Measurements from ENCODE around the gene CENPN.

Gene CENPN, protein sequence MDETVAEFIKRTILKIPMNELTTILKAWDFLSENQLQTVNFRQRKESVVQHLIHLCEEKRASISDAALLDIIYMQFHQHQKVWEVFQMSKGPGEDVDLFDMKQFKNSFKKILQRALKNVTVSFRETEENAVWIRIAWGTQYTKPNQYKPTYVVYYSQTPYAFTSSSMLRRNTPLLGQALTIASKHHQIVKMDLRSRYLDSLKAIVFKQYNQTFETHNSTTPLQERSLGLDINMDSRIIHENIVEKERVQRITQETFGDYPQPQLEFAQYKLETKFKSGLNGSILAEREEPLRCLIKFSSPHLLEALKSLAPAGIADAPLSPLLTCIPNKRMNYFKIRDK

DNA sequence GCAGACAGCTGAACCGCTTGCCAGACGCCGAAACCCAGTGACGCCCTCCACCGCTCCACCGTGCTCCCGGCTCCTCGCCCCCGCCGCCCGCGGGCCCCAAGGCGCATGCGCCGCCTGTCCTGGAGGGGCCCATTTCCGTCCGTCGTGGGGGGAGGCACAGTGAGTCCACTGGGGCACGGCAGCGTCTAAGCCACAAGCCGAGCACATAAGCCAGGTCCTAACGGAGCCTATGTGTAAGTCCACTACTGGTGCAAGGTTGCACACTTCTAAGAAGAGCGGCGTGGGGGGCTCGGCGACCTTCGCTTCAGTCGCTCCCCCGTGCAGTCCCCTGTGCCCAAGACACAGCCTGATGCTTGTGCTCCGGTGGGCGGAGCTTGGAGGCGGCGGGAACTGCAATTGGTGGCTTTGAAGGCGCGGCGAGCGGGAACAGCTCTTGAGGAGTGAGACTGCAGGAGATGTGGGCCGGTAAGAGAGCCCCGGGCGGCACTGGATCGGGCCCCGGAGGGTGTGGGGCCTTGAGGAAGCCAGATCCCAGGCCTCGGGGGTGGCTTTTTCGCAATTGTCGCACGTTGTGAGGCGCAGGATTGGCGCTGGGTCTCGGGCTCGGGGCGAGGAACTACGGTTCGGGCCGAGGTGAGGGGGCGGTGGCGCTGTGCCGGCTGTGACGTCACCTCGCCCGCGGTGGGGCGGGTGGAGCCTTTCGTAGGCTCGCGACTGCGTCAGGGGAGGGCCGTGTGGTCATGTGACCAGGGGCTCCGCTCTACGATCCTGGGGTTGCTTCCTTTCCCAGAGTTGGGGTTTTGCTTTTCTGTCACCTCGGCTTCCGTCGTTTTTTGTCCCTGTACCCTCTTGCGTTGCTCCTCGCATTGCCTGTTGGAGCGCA, at the start of gene CENPN, which contains the start of gene CMC2:
TSS of gene CENPN (plus strand) at position 402 of the 883 bp plus-strand sequence. CDS start 4,726 bp downstream, outside the sequence.
TSS of gene CMC2 (minus strand) at position 73 of the 883 bp plus-strand sequence. CDS start 9,491 bp downstream, outside the sequence.
- H3K27me3 ChIP-seq (ENCODE audit: control insufficient read depth, insufficient read depth, low read length) = no peaks in the 10 kb centered on the region
- H3K27ac ChIP-seq (ENCODE audit: low read length) = peak within 1 kb of the TSS; percentile 100
- peak within 1 kb of the TSS; percentile 97 for H3K9ac ChIP-seq (ENCODE audit: low read length)
- peak within 1 kb of the TSS; percentile 96 for H3K4me3 ChIP-seq (ENCODE audit: low read length)
- no peaks in the 10 kb centered on the region for H3K9me3 ChIP-seq (ENCODE audit: control insufficient read depth, low read depth, low read length)
- H3K4me1 ChIP-seq (ENCODE audit: control insufficient read depth, low read depth, low read length) = peaks cover 11% of the 10 kb centered on the region
- H3K36me3 ChIP-seq (ENCODE audit: control insufficient read depth, low read depth, low read length) = peaks cover 9% of the 10 kb centered on the region

DNA sequence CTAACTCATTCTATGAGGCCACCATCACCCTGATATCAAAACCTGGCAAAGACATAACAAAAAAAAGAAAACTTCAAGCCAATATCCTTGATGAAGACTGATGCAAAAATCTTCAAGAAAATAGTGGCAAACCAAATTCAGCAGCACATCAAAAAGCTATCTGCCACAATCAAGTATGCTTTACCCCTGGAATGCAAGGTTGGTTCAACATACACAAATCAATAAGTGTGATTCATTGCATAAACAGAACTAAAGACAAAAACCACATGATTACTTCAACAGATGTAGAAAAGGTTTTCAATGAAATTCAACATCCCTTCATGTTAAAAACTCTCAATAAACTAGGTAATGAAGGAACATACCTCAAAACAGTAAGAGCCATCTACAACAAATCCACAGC, 48.7 kb upstream of the CENPN start:
- no peaks in the 10 kb centered on the region for H3K4me1 ChIP-seq (ENCODE audit: control insufficient read depth, low read depth, low read length)
- no peaks in the 10 kb centered on the region for H3K36me3 ChIP-seq (ENCODE audit: control insufficient read depth, low read depth, low read length)
- no peak overlapping the region for H3K27ac ChIP-seq (ENCODE audit: low read length)
- H3K9me3 ChIP-seq (ENCODE audit: control insufficient read depth, low read depth, low read length) = no peaks in the 10 kb centered on the region
- H3K4me3 ChIP-seq (ENCODE audit: low read length) = no peak overlapping the region
- H3K9ac ChIP-seq (ENCODE audit: low read length) = no peak overlapping the region
- H3K27me3 ChIP-seq (ENCODE audit: control insufficient read depth, insufficient read depth, low read length) = no peaks in the 10 kb centered on the region

DNA sequence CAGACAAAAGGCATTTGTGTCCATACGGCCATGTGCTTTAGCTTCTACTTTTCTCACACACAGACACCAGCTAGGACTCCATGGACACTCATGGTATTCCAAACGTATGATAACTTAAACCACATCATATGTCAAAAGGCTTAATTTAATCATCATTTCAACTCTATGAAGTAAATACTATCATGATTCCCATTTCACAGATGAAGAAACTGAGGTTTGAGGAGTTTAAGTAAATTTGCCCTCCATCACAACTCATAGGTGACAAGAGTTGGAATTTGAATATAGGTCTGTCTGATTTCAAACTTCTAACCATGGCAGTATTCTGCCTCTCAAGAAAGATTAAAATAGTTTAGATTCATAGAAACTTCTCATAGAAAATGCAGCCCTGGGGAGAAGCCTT, 44.1 kb upstream of the CENPN start:
- H3K9ac ChIP-seq (ENCODE audit: low read length) = no peak overlapping the region
- H3K27ac ChIP-seq (ENCODE audit: low read length) = no peak overlapping the region
- no peaks in the 10 kb centered on the region for H3K9me3 ChIP-seq (ENCODE audit: control insufficient read depth, low read depth, low read length)
- H3K27me3 ChIP-seq (ENCODE audit: control insufficient read depth, insufficient read depth, low read length) = no peaks in the 10 kb centered on the region
- no peaks in the 10 kb centered on the region for H3K36me3 ChIP-seq (ENCODE audit: control insufficient read depth, low read depth, low read length)
- H3K4me1 ChIP-seq (ENCODE audit: control insufficient read depth, low read depth, low read length) = no peaks in the 10 kb centered on the region
- no peak overlapping the region for H3K4me3 ChIP-seq (ENCODE audit: low read length)

DNA sequence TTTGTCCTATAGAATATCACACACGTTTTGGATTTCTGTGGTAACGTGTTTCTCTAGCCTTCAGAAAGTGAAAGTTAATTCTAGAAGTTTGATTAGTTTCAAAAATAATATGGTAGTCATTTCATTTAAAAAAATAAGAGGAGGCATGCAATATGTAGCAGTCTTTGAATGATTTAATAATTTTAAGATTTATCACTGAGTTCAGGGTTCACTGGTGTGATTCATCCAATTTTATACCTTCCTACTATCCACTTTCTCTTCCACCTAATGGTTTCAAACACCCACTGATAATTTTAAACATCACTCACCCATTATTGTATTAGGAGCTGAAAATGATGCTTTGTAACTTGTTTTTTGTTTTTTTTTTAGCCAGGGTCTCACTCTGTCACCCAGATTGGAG, 42.7 kb upstream of the CENPN start:
- Histone ChIP-seq H3K4me1 (ENCODE audit: control insufficient read depth, low read depth, low read length) (no peaks in the 10 kb centered on the region), H3K27me3 (ENCODE audit: control insufficient read depth, insufficient read depth, low read length) (no peaks in the 10 kb centered on the region)

DNA sequence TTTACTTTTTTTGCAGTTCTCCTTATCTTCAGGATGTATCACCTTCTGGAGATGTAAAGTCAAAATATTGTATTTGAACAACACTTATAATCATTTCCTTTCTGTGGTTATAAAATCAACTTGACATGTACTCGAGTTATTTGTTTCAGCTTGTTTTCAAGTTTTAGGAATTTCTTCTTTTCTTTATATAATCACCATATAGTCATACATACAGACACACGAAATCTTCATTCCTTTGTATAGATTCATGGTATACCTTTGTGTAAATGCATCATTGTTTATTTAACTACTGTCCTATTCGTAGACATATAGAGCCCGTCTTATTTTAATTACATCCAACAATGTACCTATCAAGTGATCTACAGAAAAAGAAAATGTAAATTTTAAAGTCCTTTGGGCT, 40.4 kb upstream of the CENPN start:
- H3K36me3 ChIP-seq (ENCODE audit: control insufficient read depth, low read depth, low read length) = no peaks in the 10 kb centered on the region
- H3K4me3 ChIP-seq (ENCODE audit: low read length) = no peak overlapping the region
- H3K4me1 ChIP-seq (ENCODE audit: control insufficient read depth, low read depth, low read length) = no peaks in the 10 kb centered on the region
- H3K27me3 ChIP-seq (ENCODE audit: control insufficient read depth, insufficient read depth, low read length) = no peaks in the 10 kb centered on the region
- no peaks in the 10 kb centered on the region for H3K9me3 ChIP-seq (ENCODE audit: control insufficient read depth, low read depth, low read length)
- H3K9ac ChIP-seq (ENCODE audit: low read length) = no peak overlapping the region
- no peak overlapping the region for H3K27ac ChIP-seq (ENCODE audit: low read length)

More for the DNA sequence above, 42.7 kb upstream of the CENPN start:
- Histone ChIP-seq H3K9me3 (ENCODE audit: control insufficient read depth, low read depth, low read length) (no peaks in the 10 kb centered on the region), H3K9ac (ENCODE audit: low read length) (no peak overlapping the region), H3K27ac (ENCODE audit: low read length) (no peak overlapping the region), H3K36me3 (ENCODE audit: control insufficient read depth, low read depth, low read length) (no peaks in the 10 kb centered on the region), H3K4me3 (ENCODE audit: low read length) (no peak overlapping the region)

DNA sequence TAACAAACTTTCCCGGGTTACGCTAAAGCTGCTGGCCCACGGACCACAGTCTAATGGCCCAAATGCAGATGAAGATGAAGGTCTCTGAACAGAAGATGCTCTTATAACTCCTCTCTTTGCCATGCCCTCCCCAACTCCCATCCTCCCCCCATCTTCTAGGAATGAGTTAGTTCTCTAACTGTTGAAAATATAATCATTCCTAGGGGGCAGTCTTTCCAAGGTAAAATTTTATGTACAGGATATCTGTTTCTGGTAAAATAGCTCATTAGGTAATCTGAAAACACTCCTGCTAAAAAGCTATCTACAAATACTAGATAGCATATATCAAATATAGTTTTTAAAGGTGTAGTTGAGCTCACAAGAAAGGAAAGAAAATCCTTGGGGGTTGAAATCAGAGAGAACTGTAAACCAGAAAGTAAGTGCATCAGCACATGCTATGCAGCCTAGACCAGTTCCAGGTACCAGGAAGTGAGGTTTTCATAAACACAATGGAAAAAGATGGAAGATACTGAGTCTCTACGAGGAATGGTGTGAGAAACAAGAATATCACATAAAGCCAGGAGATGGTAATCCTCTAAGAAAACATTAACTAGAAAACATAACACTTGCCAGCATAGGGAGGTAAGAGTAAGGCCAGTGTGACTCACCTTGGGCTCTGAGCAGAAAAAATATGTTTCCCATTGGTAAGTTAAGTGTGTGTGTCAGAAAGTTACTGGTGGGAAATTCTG, 38.5 kb upstream of the CENPN start:
- Histone ChIP-seq H3K27me3 (ENCODE audit: control insufficient read depth, insufficient read depth, low read length) (no peaks in the 10 kb centered on the region), H3K4me1 (ENCODE audit: control insufficient read depth, low read depth, low read length) (no peaks in the 10 kb centered on the region), H3K9me3 (ENCODE audit: control insufficient read depth, low read depth, low read length) (no peaks in the 10 kb centered on the region), H3K4me3 (ENCODE audit: low read length) (no peak overlapping the region), H3K36me3 (ENCODE audit: control insufficient read depth, low read depth, low read length) (no peaks in the 10 kb centered on the region), H3K9ac (ENCODE audit: low read length) (no peak overlapping the region), H3K27ac (ENCODE audit: low read length) (no peak overlapping the region)

DNA sequence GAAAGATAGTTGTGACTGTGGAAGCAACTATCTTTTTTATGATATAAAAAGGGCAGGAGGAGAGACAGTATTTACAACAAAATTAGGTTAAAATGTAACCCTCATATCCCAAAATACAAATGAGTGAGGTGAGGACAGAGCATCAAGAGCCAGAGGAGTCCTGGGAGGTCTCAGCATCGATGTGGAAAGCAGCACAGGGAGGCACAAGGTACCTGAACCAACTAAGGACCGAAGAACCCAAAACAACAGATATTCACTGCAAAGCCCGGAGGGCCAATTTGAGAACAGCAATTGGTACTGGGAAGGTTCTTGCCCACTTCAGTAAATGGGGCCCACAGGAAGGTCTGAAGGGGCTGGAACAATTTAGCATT, 37.9 kb upstream of the CENPN start:
- no peaks in the 10 kb centered on the region for H3K27me3 ChIP-seq (ENCODE audit: control insufficient read depth, insufficient read depth, low read length)
- H3K27ac ChIP-seq (ENCODE audit: low read length) = no peak overlapping the region
- H3K9ac ChIP-seq (ENCODE audit: low read length) = no peak overlapping the region
- no peaks in the 10 kb centered on the region for H3K4me1 ChIP-seq (ENCODE audit: control insufficient read depth, low read depth, low read length)
- no peaks in the 10 kb centered on the region for H3K36me3 ChIP-seq (ENCODE audit: control insufficient read depth, low read depth, low read length)
- no peak overlapping the region for H3K4me3 ChIP-seq (ENCODE audit: low read length)
- H3K9me3 ChIP-seq (ENCODE audit: control insufficient read depth, low read depth, low read length) = no peaks in the 10 kb centered on the region

DNA sequence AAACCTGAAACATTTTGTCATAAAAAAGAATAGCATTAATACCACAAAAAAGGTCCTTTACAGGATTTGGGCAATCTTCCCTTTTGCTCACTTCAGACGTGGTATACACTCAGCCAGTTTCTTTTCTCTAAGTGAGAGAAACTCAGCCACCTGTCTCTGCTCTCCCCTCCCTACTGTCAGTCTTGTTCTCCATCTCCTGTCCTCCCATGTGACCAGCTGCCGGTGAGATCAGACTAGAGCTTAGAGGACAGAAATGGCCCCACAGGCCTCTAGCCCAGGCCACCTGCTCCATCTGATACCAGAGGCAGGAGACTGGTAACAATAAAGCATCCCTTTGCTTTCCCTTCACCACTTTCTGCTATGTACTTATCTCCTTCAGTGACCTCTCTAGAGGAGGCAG, 35.2 kb upstream of the CENPN start:
- Histone ChIP-seq H3K27me3 (ENCODE audit: control insufficient read depth, insufficient read depth, low read length) (no peaks in the 10 kb centered on the region), H3K36me3 (ENCODE audit: control insufficient read depth, low read depth, low read length) (peaks cover 7% of the 10 kb centered on the region), H3K9me3 (ENCODE audit: control insufficient read depth, low read depth, low read length) (no peaks in the 10 kb centered on the region), H3K4me1 (ENCODE audit: control insufficient read depth, low read depth, low read length) (peaks cover 5% of the 10 kb centered on the region), H3K4me3 (ENCODE audit: low read length) (no peak overlapping the region), H3K27ac (ENCODE audit: low read length) (no peak overlapping the region), H3K9ac (ENCODE audit: low read length) (no peak overlapping the region)

DNA sequence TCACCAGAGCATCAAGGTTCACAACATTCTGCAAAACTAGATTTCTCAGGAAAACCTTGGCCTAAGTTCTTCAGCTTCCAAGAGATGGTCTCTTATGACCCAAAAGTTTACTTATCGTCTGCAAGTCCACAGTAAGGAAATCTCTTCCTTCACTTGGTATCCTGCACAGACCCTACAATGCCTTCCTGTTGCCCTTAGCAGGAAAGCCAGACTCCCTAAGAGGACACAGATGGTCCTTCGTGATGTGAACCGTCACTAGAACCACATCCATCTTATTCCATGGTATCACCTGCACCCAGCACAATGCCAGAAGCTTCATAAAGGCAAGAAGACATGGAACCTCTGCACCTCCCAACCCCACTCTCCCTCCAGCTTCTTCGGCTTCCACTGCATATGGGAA, 34.4 kb upstream of the CENPN start:
- Histone ChIP-seq H3K4me1 (ENCODE audit: control insufficient read depth, low read depth, low read length) (peaks cover 5% of the 10 kb centered on the region), H3K4me3 (ENCODE audit: low read length) (no peak overlapping the region), H3K27ac (ENCODE audit: low read length) (no peak overlapping the region), H3K27me3 (ENCODE audit: control insufficient read depth, insufficient read depth, low read length) (no peaks in the 10 kb centered on the region), H3K9me3 (ENCODE audit: control insufficient read depth, low read depth, low read length) (no peaks in the 10 kb centered on the region), H3K36me3 (ENCODE audit: control insufficient read depth, low read depth, low read length) (peaks cover 7% of the 10 kb centered on the region), H3K9ac (ENCODE audit: low read length) (no peak overlapping the region)

DNA sequence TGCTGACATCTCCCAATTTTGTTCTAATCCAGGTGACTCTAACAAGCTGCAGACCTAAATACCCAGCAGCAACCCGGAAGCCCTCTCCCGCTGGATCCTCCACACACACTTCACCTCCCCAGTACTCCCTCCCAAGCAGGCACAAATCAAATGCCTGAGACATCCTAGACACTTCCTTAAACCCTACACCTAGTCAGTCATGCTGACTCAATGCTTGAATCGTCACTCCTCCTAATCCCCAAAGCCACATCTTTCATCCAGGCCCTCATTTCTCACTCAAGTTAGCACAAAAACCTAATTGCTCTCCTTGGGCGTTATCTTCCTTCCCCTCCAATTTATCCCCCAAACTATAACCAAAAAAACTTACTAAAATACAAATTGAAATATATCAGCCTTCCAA, 33.0 kb upstream of the CENPN start:
- H3K36me3 ChIP-seq (ENCODE audit: control insufficient read depth, low read depth, low read length) = peaks cover 7% of the 10 kb centered on the region
- no peak overlapping the region for H3K4me3 ChIP-seq (ENCODE audit: low read length)
- no peaks in the 10 kb centered on the region for H3K9me3 ChIP-seq (ENCODE audit: control insufficient read depth, low read depth, low read length)
- H3K27ac ChIP-seq (ENCODE audit: low read length) = no peak overlapping the region
- H3K4me1 ChIP-seq (ENCODE audit: control insufficient read depth, low read depth, low read length) = peaks cover 5% of the 10 kb centered on the region
- no peak overlapping the region for H3K9ac ChIP-seq (ENCODE audit: low read length)
- no peaks in the 10 kb centered on the region for H3K27me3 ChIP-seq (ENCODE audit: control insufficient read depth, insufficient read depth, low read length)

DNA sequence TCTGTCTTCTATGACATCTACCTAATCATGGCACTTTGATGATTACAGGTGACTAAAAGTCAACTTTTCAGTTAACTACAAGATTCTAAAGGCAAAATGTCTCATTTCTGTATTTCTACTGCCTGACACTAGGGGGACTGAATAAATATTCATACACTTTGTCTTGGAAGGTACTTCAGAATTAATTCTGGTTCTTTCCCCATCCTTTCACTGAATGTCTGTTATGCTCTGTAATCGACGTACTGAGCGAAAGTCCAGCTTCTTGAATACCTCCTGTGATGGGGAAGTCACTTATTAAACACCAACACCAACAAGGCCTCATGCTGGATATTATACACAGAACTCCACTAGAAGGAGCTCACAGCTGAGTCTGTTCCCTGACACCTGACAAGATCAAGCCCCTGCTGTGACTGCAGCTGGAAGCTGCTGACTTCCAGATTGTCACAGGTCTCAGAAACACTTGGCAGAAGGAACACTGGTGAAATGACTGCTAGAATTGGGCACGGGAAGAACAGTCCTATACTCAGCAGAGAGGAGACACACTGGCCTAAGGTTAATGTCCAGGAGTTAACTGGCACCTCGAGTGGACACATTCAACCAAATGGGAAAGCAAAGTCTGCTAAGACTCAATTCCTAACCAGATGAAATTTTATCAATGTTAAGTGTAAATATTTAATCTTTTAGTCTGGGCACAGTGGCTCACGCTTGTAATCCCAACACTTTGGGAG, 32.2 kb upstream of the CENPN start:
- Histone ChIP-seq H3K36me3 (ENCODE audit: control insufficient read depth, low read depth, low read length) (peaks cover 7% of the 10 kb centered on the region), H3K9me3 (ENCODE audit: control insufficient read depth, low read depth, low read length) (no peaks in the 10 kb centered on the region), H3K4me3 (ENCODE audit: low read length) (no peak overlapping the region), H3K9ac (ENCODE audit: low read length) (no peak overlapping the region), H3K27me3 (ENCODE audit: control insufficient read depth, insufficient read depth, low read length) (no peaks in the 10 kb centered on the region), H3K27ac (ENCODE audit: low read length) (no peak overlapping the region), H3K4me1 (ENCODE audit: control insufficient read depth, low read depth, low read length) (peaks cover 5% of the 10 kb centered on the region)
